Prostate gland (tissue), 2 donors: Measurements from ENCODE around the gene YBX2. TPM values are rescaled to one million over a fixed set of nuclear protein-coding genes. Genes with fewer than 3 reads are reported as not detected.

Experiments
- DNase-seq: peaks from one replicate; pipeline ENCODE4 v3.0.0-alpha.2; 2019; ENCODE audit warnings: low spot score
- H3K27ac ChIP-seq, 2 donors: fragments of 200-600 bp; sonication (generic); 2 replicates each; pipeline ENCODE4 v1.5.1; 2017 to 2019
- H3K27me3 ChIP-seq: fragments of 200-600 bp; sonication (generic); replicated peaks from 2 replicates; pipeline ENCODE4 v1.5.1; 2019; ENCODE audit not compliant: insufficient read depth
- H3K36me3 ChIP-seq, 2 donors: fragments of 200-600 bp; sonication (generic); 1 replicate in 1 of 2; 2 replicates in 1 of 2; pipeline versions ENCODE4 v1.5.1 to v1.8.1; 2017 to 2019
- H3K4me1 ChIP-seq: fragments of 200-600 bp; sonication (generic); replicated peaks from 2 replicates; pipeline ENCODE4 v1.5.1; 2019
- H3K4me3 ChIP-seq, 2 donors: fragments of 200-600 bp; sonication (generic); 2 replicates each; pipeline ENCODE4 v1.5.1; 2017 to 2019
- H3K9me3 ChIP-seq: fragments of 200-600 bp; sonication (generic); 2 replicates; pipeline ENCODE4 v1.5.1; 2017
- POLR2A ChIP-seq: fragments of 450-650 bp; IDR thresholded peaks from one replicate; pipeline ENCODE4 v1.6.1; 2016; ENCODE audit warnings: antibody characterized with exemption, mild to moderate bottlenecking
- POLR2AphosphoS5 ChIP-seq: sonication (generic); formaldehyde crosslinking; IDR thresholded peaks from one replicate; pipeline ENCODE4 v1.6.1; 2017; ENCODE audit warnings: antibody characterized with exemption
- WGBS: methylation state at CpG from one replicate; pipeline ENCODE4 v1.1.5; 2018; 5-methylcytosine and 5-hydroxymethylcytosine counted together
- intact Hi-C: fragments of 100-400 bp; cut with DNase I; formaldehyde crosslinking; loops from one replicate; pipeline ENCODE4 v1.14.2; 2022
- total RNA-seq, 2 donors: library from RNA; depleted of rRNA; stranded (reverse); fragments of >200 nt; gene quantifications; one replicate each; pipeline ENCODE4 v1.1.0, GENCODE V29; 2016
- TF ChIP-seq, protein P1 (sequence below), 4 experiments: fragments of 200-600 bp in 2 of 4; fragments of 450-650 bp in 2 of 4; sonication (generic) in 2 of 4; IDR thresholded peaks; 1 replicate in 3 of 4; 2 replicates in 1 of 4; pipeline ENCODE4 v1.5.1; 2016 to 2019; ENCODE audit warnings: antibody characterized with exemption in 4 of 4, mild to moderate bottlenecking in 2 of 4, moderate library complexity in 2 of 4

The YBX2 gene
- total RNA-seq, 2 donors from 2014 or later = 0.64 to 49.1 TPM

DNA sequence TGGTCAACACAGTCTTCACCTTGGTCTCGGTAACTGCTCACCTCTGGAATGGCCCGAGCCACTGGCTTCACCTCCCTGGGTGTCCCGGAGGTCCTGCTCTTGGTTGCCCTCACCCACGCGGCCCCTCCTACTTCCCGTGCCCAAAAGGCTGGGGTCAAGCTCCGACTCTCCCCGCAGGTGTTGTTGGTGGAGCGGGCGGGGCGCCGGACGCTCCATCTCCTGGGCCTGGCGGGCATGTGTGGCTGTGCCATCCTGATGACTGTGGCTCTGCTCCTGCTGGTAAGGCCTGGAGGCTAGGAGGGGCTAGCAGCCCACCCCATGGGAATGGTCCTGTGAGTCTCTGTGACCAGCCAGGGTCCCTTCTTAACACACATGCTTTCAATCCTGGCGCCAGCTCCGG, 9.5 kb downstream of the YBX2 start:
- H3K27me3 ChIP-seq = no peaks in the 10 kb centered on the region
- TF ChIP-seq POLR2AphosphoS5 (no peak), POLR2A (no peak)
- TF ChIP-seq, protein P1, sequence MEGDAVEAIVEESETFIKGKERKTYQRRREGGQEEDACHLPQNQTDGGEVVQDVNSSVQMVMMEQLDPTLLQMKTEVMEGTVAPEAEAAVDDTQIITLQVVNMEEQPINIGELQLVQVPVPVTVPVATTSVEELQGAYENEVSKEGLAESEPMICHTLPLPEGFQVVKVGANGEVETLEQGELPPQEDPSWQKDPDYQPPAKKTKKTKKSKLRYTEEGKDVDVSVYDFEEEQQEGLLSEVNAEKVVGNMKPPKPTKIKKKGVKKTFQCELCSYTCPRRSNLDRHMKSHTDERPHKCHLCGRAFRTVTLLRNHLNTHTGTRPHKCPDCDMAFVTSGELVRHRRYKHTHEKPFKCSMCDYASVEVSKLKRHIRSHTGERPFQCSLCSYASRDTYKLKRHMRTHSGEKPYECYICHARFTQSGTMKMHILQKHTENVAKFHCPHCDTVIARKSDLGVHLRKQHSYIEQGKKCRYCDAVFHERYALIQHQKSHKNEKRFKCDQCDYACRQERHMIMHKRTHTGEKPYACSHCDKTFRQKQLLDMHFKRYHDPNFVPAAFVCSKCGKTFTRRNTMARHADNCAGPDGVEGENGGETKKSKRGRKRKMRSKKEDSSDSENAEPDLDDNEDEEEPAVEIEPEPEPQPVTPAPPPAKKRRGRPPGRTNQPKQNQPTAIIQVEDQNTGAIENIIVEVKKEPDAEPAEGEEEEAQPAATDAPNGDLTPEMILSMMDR (IDR thresholded peaks at IDR 0.05) = no peak
- peaks cover 9% of the 10 kb centered on the region for H3K4me1 ChIP-seq
- WGBS = 95% methylated on average over 14 of the region's 16 CpGs
- intact Hi-C loops = loop anchor here (10.0 kb wide), 1 partner anchor 240 kb away; the partner anchor contains the start of gene SLC16A11
- DNase-seq = no peak
- H3K9me3 ChIP-seq = no peaks in the 10 kb centered on the region
- H3K36me3 ChIP-seq = no peaks in the 10 kb centered on the region
- H3K27ac ChIP-seq = no peak overlapping the region
- no peak overlapping the region for H3K4me3 ChIP-seq

DNA sequence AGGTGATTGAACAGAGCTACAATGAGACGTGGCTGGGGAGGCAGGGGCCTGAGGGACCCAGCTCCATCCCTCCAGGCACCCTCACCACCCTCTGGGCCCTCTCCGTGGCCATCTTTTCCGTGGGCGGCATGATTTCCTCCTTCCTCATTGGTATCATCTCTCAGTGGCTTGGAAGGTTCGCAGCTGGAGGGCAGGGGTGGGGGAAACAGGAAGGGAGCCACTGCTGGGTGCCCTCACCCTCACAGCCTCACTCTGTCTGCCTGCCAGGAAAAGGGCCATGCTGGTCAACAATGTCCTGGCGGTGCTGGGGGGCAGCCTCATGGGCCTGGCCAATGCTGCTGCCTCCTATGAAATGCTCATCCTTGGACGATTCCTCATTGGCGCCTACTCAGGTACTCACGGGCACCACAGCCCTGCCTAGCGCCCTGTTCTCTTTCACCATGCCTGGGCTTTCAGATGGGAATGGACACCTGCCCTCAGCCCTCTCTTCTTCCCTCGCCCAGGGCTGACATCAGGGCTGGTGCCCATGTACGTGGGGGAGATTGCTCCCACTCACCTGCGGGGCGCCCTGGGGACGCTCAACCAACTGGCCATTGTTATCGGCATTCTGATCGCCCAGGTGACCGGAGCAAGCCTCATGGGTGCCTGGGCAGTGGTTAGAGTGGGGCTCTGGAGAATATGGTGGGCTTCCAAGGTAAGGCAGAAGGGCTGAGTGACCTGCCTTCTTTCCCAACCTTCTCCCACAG, 10.8 kb downstream of the YBX2 start:
- TF ChIP-seq POLR2A = no peak
- no peak for TF ChIP-seq POLR2AphosphoS5
- TF ChIP-seq, protein P1 (IDR thresholded peaks at IDR 0.05) = no peak
- Histone ChIP-seq H3K27ac (peak overlapping the region in 1 of 2 donors; percentile 27), H3K4me1 (peaks cover 9% of the 10 kb centered on the region), H3K9me3 (no peaks in the 10 kb centered on the region), H3K27me3 (no peaks in the 10 kb centered on the region), H3K36me3 (no peaks in the 10 kb centered on the region), H3K4me3 (no peak overlapping the region)
- 88% methylated on average over 17 of the region's 18 CpGs for WGBS
- intact Hi-C loops = loop anchor here (10.0 kb wide), 1 partner anchor 239 kb away; the partner anchor contains the start of gene SLC16A11
- no peak for DNase-seq

DNA sequence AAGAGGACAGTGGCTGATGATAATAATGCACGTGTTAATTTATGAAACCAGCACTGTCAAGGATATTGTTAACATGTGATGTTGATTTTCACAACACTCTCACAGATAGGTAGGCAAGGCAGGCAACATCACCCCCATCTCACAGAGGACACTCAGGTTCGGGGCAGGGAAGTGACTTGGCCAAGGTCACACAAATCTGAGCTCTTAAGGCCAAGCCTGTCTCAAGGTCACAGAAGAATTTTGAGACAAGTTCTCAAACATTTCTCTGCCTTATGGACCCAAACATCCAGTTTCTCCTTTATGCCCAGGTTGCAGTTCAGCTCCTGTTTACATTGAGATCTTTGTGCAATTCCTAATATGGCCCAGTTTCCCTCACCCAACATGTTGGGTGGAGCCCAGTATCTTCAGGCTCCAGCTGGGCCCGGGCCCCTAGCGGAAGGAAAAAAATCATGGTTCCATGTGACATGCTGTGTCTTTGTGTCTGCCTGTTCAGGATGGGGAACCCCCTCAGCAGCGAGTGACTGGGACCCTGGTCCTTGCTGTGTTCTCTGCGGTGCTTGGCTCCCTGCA, 11.6 kb downstream of the YBX2 start:
- DNase-seq = no peak
- Histone ChIP-seq H3K27ac (peak overlapping the region; percentile 77), H3K27me3 (no peaks in the 10 kb centered on the region), H3K9me3 (no peaks in the 10 kb centered on the region), H3K4me3 (peak overlapping the region in 1 of 2 donors; percentile 41), H3K36me3 (no peaks in the 10 kb centered on the region), H3K4me1 (peaks cover 9% of the 10 kb centered on the region)
- TF ChIP-seq, protein P1 (IDR thresholded peaks at IDR 0.05) = no peak
- TF ChIP-seq POLR2A (no peak), POLR2AphosphoS5 (no peak)
- intact Hi-C loops = loop anchor here (10.0 kb wide), 1 partner anchor 238 kb away; the partner anchor contains the start of gene SLC16A11
- WGBS = 59% methylated on average over 6 of the region's 6 CpGs

DNA sequence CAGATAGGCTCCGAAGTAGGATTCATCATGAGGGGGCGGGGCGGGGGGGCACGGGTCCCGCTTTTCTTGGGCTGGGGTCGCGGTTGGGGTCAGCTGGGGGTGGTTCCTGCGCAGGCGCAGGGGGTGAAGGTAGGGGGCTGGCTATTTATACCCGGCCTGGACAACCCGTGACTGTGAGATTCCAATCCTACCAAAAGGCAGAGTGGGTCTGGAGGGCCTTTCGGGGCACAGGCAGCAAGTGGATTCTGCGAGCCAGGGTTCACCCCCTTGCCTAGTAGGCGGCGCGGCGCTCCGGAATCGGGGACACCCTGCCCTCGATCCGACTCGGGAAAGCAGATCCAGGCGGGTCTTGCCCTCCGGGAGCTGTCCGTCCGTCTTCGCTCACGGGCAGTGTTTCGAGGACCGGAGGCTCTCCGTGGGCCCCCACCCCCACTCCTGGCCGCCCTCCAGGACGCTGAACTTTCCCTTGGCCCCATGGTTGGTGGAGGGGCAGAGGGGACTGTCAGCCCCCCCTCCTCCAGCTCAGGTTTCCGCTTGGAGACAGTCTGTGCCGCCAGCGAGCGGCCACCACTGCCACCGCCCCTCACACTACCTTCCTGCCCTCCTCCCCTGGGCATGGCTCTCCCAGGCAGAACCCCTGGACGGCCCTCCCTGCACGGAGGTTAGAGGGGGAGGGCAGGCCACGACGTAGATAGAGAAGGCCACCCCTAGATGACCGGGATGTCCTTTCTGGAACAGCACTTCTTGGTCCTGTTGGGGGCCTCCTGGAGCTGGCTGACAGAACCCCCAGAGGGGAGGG, 12.3 kb downstream of the YBX2 start:
- Histone ChIP-seq H3K9me3 (no peaks in the 10 kb centered on the region), H3K27me3 (no peaks in the 10 kb centered on the region), H3K4me3 (peak overlapping the region; percentile 34 to 41), H3K27ac (peak overlapping the region; percentile 77), H3K4me1 (peaks cover 9% of the 10 kb centered on the region), H3K36me3 (no peaks in the 10 kb centered on the region)
- intact Hi-C loops = loop anchor here (2.0 to 10.0 kb wide), 2 partner anchors 29 to 237 kb away; partner anchors contain the start of genes ELP5 and SLC16A11
- 2% methylated on average over 41 of the region's 43 CpGs for WGBS
- no peak for DNase-seq
- TF ChIP-seq, protein P1 (IDR thresholded peaks at IDR 0.05) = no peak
- TF ChIP-seq POLR2A (no peak), POLR2AphosphoS5 (no peak)
